GM23338 (cell line): ENCODE measurements around the gene SGK1. TPM values are rescaled to one million over a fixed set of nuclear protein-coding genes. Genes with fewer than 3 reads are reported as not detected.
"Not testable (repeated sequence)": the region's sequence is repeated elsewhere in the genome, so short reads cannot be mapped to it uniquely, and the experiment has no call there.

Source experiments
- ATAC-seq: fragments of 200-7000 bp; cut with Tn5 transposase; 3 replicates; pipeline ENCODE4 v1.9.1; 2020
- DNase-seq: peaks from one replicate; pipeline ENCODE4 v3.0.0-alpha.2; 2015; ENCODE audit warnings: low spot score
- H2AFZ ChIP-seq: fragments of 200-600 bp; sonication (generic); 2 replicates; pipeline ENCODE4 v1.8.0; 2016; ENCODE audit warnings: antibody characterized with exemption, mild to moderate bottlenecking, moderate library complexity
- H3F3A ChIP-seq: fragments of 200-600 bp; sonication (generic); replicated peaks from 2 replicates; pipeline ENCODE4 v1.8.0; 2017; ENCODE audit warnings: antibody characterized with exemption, mixed run types, low read depth
- H3K27ac ChIP-seq: fragments of 200-600 bp; sonication (generic); 2 replicates; pipeline ENCODE4 v1.6.1; 2016; ENCODE audit warnings: low read depth
- H3K27me3 ChIP-seq: fragments of 200-600 bp; sonication (generic); 2 replicates; pipeline ENCODE4 v1.8.0; 2016; ENCODE audit warnings: mild to moderate bottlenecking, mixed run types, moderate library complexity; ENCODE audit not compliant: insufficient read depth
- H3K36me3 ChIP-seq: fragments of 200-600 bp; sonication (generic); 2 replicates; pipeline ENCODE4 v1.8.0; 2016; ENCODE audit warnings: mild to moderate bottlenecking; ENCODE audit not compliant: insufficient read depth
- H3K4me1 ChIP-seq: fragments of 200-600 bp; sonication (generic); 2 replicates; pipeline ENCODE4 v1.8.0; 2016; ENCODE audit warnings: mild to moderate bottlenecking, moderate library complexity; ENCODE audit not compliant: insufficient read depth
- H3K4me2 ChIP-seq: fragments of 200-600 bp; sonication (generic); 2 replicates; pipeline ENCODE4 v1.7.1; 2017; ENCODE audit warnings: mixed run types
- H3K4me3 ChIP-seq: fragments of 200-600 bp; sonication (generic); 2 replicates; pipeline ENCODE4 v1.6.1; 2016; ENCODE audit warnings: mixed run types
- H3K79me2 ChIP-seq: fragments of 200-600 bp; sonication (generic); replicated peaks from 2 replicates; pipeline ENCODE4 v1.8.0; 2017; ENCODE audit warnings: mild to moderate bottlenecking; ENCODE audit not compliant: insufficient read depth
- H3K9me2 ChIP-seq: fragments of 200-600 bp; sonication (generic); 2 replicates; pipeline ENCODE4 v1.8.0; 2017; ENCODE audit not compliant: insufficient read depth
- H4K20me1 ChIP-seq: fragments of 200-600 bp; sonication (generic); replicated peaks from 2 replicates; pipeline ENCODE4 v1.8.0; 2017; ENCODE audit warnings: mild to moderate bottlenecking; ENCODE audit not compliant: insufficient read depth
- H3K27ac Mint-ChIP-seq: 2 replicates; pipeline ENCODE4 v1.8.0; 2020; ENCODE audit warnings: inconsistent platforms, mild to moderate bottlenecking, moderate library complexity, mixed read lengths
- H3K27me3 Mint-ChIP-seq: 3 replicates; pipeline ENCODE4 v1.8.0; 2022; ENCODE audit warnings: low read depth, mild to moderate bottlenecking, moderate library complexity, mixed read lengths, inconsistent platforms; ENCODE audit not compliant: insufficient read depth, poor library complexity
- H3K36me3 Mint-ChIP-seq: 3 replicates; pipeline ENCODE4 v1.8.0; 2021; ENCODE audit warnings: low read depth, mild to moderate bottlenecking, inconsistent platforms, moderate library complexity, mixed read lengths
- H3K4me1 Mint-ChIP-seq: 3 replicates; pipeline ENCODE4 v1.8.0; 2020; ENCODE audit warnings: mild to moderate bottlenecking, inconsistent platforms, mixed read lengths
- H3K4me3 Mint-ChIP-seq: 3 replicates; pipeline ENCODE4 v1.8.0; 2021; ENCODE audit warnings: moderate library complexity, mild to moderate bottlenecking, inconsistent platforms, mixed read lengths
- H3K9me3 Mint-ChIP-seq: 3 replicates; pipeline ENCODE4 v1.8.0; 2020; ENCODE audit warnings: moderate library complexity, mild to moderate bottlenecking, inconsistent platforms, mixed read lengths
- CREB1 ChIP-seq: fragments of 250-450 bp; sonication (Bioruptor Pico); IDR thresholded peaks from 2 replicates; pipeline ENCODE4 v1.5.0; 2020; ENCODE audit warnings: low read depth, mild to moderate bottlenecking, moderate library complexity
- EZH2 ChIP-seq: fragments of 200-600 bp; sonication (generic); IDR thresholded peaks from one replicate; pipeline ENCODE4 v1.8.0; 2017; ENCODE audit warnings: antibody characterized with exemption, mild to moderate bottlenecking, low read depth; ENCODE audit not compliant: unreplicated experiment
- EZH2phosphoT487 ChIP-seq: fragments of 200-600 bp; sonication (generic); IDR thresholded peaks from one replicate; pipeline ENCODE4 v1.8.1; 2018; ENCODE audit warnings: antibody characterized with exemption; ENCODE audit not compliant: unreplicated experiment
- JUNB ChIP-seq: IDR thresholded peaks from one replicate; pipeline ENCODE4 v1.6.1; 2016; ENCODE audit warnings: antibody characterized with exemption; ENCODE audit not compliant: unreplicated experiment
- NANOG ChIP-seq: IDR thresholded peaks from 2 replicates; pipeline ENCODE4 v1.6.1; 2016; ENCODE audit warnings: antibody characterized with exemption, borderline replicate concordance
- POLR2AphosphoS5 ChIP-seq: IDR thresholded peaks from 2 replicates; pipeline ENCODE4 v1.6.1; 2016; ENCODE audit warnings: antibody characterized with exemption, low read depth
- STAT1 ChIP-seq: IDR thresholded peaks from one replicate; pipeline ENCODE4 v1.6.1; 2016; ENCODE audit warnings: antibody characterized with exemption; ENCODE audit not compliant: unreplicated experiment
- ZNF114 ChIP-seq: fragments of 250-450 bp; sonication (Bioruptor Pico); IDR thresholded peaks from 2 replicates; pipeline ENCODE4 v1.5.0; 2020; ENCODE audit warnings: mild to moderate bottlenecking, moderate library complexity
- ZNF331 ChIP-seq: fragments of 250-450 bp; sonication (Bioruptor Pico); IDR thresholded peaks from 2 replicates; pipeline ENCODE4 v1.5.0; 2020; ENCODE audit warnings: low read depth, mild to moderate bottlenecking, moderate library complexity
- ZNF462 ChIP-seq: fragments of 250-450 bp; sonication (Bioruptor Pico); IDR thresholded peaks from 2 replicates; pipeline ENCODE4 v1.5.0; 2020; ENCODE audit warnings: mild to moderate bottlenecking, moderate library complexity
- polyA plus RNA-seq: library from polyadenylated mRNA; unstranded; fragments of >200 nt; fragmentation: Nextera tagmentation; extraction: Ambion mirVana; gene quantifications from 2 replicates; pipeline ENCODE4 v1.2.1, GENCODE V29; 2016
- total RNA-seq: library from RNA; depleted of rRNA; stranded (reverse); fragments of >200 nt; shearing (Covaris generic); gene quantifications from 2 replicates; pipeline ENCODE4 v1.2.3, GENCODE V29; 2014

SGK1 gene
- total and polyA plus RNA-seq, 2 experiments from 2014 or later = 16.3 to 37.2 TPM

- no peaks in the 10 kb centered on the region for H3K9me2 ChIP-seq
- H3K4me3 Mint-ChIP-seq = no peak overlapping the region
- H3K4me2 ChIP-seq = no peak overlapping the region
- H3K27me3 ChIP-seq = no peaks in the 10 kb centered on the region
- H3K4me1 Mint-ChIP-seq = no peaks in the 10 kb centered on the region; the same call in 2 of the 3 replicates
- no peak overlapping the region for H3K27ac ChIP-seq
- no peaks in the 10 kb centered on the region for H3F3A ChIP-seq
- H3K79me2 ChIP-seq = no peaks in the 10 kb centered on the region
- no peak overlapping the region for H3K4me3 ChIP-seq
- no peak overlapping the region for H2AFZ ChIP-seq
- H3K9me3 Mint-ChIP-seq = peaks cover 6% of the 10 kb centered on the region; the same call in 2 of the 3 replicates
- no peaks in the 10 kb centered on the region for H4K20me1 ChIP-seq
- no peak for ATAC-seq
- peaks cover 3% of the 10 kb centered on the region; the same call in 1 of the 3 replicates for H3K36me3 Mint-ChIP-seq
- H3K36me3 ChIP-seq = no peaks in the 10 kb centered on the region; the same call in 1 of the 2 replicates
- no peak for TF ChIP-seq ZNF331 (CRISPR knock-in tag)
- no peak for TF ChIP-seq STAT1
- no peak for TF ChIP-seq POLR2AphosphoS5
- no peak for TF ChIP-seq NANOG
- TF ChIP-seq CREB1 (CRISPR knock-in tag) = no peak
- TF ChIP-seq ZNF114 (CRISPR knock-in tag) = no peak
- no peaks in the 10 kb centered on the region for H3K4me1 ChIP-seq
- H3K27ac Mint-ChIP-seq = no peak overlapping the region
- H3K27me3 Mint-ChIP-seq = peaks cover 3% of the 10 kb centered on the region
- DNase-seq = no peak
Measured at GRCh38 chr6:134205366-134205765, 112.5 kb downstream of the SGK1 start.

GRCh38 chr6:134204759-134205158, 113.2 kb downstream of the SGK1 start:
- H3F3A ChIP-seq, ATAC-seq, H3K4me1 Mint-ChIP-seq: not testable (repeated sequence)

GRCh38 chr6:134204031-134204430, 113.9 kb downstream of the SGK1 start:
- Mint-ChIP-seq H3K36me3 (peaks cover 3% of the 10 kb centered on the region; the same call in 1 of the 3 replicates), H3K27me3 (peaks cover 2% of the 10 kb centered on the region), H3K4me1 (peaks cover 7% of the 10 kb centered on the region; the same call in 2 of the 3 replicates), H3K27ac (no peak overlapping the region), H3K4me3 (no peak overlapping the region), H3K9me3 (peaks cover 6% of the 10 kb centered on the region; the same call in 2 of the 3 replicates)
- ATAC-seq (no peak), DNase-seq (no peak)
- no peaks in the 10 kb centered on the region for H4K20me1 ChIP-seq
- peaks cover 6% of the 10 kb centered on the region; the same call in 1 of the 2 replicates for H3K4me1 ChIP-seq
- H3K4me2 ChIP-seq = no peak overlapping the region
- H3K79me2 ChIP-seq = no peaks in the 10 kb centered on the region
- no peak overlapping the region for H2AFZ ChIP-seq
- H3K27ac ChIP-seq = no peak overlapping the region
- H3F3A ChIP-seq = no peaks in the 10 kb centered on the region
- no peaks in the 10 kb centered on the region for H3K27me3 ChIP-seq
- H3K4me3 ChIP-seq = no peak overlapping the region
- no peaks in the 10 kb centered on the region for H3K9me2 ChIP-seq
- no peaks in the 10 kb centered on the region for H3K36me3 ChIP-seq
- TF ChIP-seq ZNF331 (CRISPR knock-in tag) (no peak), EZH2phosphoT487 (no peak), EZH2 (no peak), STAT1 (no peak), ZNF462 (no peak), NANOG (no peak), JUNB (no peak)

More at GRCh38 chr6:134204759-134205158, 113.2 kb downstream of the SGK1 start:
- not testable (repeated sequence) for H3K9me3 Mint-ChIP-seq, H3K27me3 Mint-ChIP-seq, H3K4me3 Mint-ChIP-seq, H3K36me3 Mint-ChIP-seq, H3K4me2 ChIP-seq, H3K4me1 ChIP-seq, H3K4me3 ChIP-seq, H3K27ac ChIP-seq, H3K36me3 ChIP-seq, H3K79me2 ChIP-seq, H3K9me2 ChIP-seq, DNase-seq, H4K20me1 ChIP-seq, H2AFZ ChIP-seq, H3K27me3 ChIP-seq, H3K27ac Mint-ChIP-seq
